ENCODE data around the gene SH3GLB1. TPM values are rescaled to one million over a fixed set of nuclear protein-coding genes. Genes with fewer than 3 reads are reported as not detected.
A peak's percentile ranks its signal among the peaks of the same experiment; 100 is the strongest.

Gene SH3GLB1
- total RNA-seq, 1 experiment from 2014 or later, result 42.4 TPM

DNA sequence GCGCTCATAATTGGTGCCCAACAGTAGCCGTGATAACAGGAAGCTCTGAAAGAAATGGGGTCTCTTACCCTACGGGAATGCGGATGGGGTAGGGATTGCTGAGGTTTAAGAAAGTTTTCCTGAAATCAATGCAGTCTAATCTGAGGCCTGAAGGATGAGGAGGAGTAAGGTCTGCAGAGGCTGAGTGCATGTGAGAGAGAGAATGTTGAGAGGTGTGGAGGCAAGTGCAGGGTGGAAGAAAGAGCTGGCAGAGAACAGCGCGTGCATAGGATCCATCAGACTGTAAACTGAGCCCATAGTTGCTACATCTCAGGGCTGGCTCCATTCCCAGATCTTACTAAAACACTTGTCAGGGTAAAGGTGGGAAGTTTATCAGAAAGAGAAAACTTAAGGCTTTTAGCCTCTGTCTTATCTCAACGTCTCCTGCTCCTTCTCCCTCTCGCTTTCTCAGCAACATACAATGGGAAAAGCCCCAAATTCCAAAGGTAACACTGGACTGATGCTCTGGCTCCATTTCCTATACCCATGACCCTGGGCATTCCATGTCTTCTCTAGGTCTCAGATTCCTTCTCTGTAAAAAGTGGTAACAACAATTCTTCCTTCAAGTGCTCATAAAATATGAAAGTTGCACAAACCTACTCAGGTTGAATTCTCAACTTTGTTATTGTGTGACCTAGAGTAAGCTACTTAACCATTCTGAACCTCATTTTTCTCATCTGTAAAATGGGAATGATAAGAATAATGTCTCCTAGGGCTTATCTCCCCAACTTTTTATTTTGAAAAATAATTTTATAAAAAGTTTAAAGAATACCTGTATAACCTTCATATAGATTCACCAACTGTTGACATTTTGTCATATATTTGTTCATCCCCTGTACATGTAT is 75.2 kb downstream of the SH3GLB1 start:
- Histone ChIP-seq H3K36me3 (ENCODE audit: control insufficient read depth in 1 of 2, insufficient read depth in 2 of 2, low read length in 2 of 2) (no peaks in the 10 kb centered on the region), H3K4me2 (ENCODE audit: low read length) (no peak overlapping the region), H3K79me2 (ENCODE audit: insufficient read depth, low read length) (no peaks in the 10 kb centered on the region), H2AFZ (ENCODE audit: low read depth, low read length, poor library complexity, severe bottlenecking) (no peak overlapping the region), H3K9me3 (ENCODE audit: control insufficient read depth in 1 of 2, insufficient read depth in 1 of 2, low read depth in 1 of 2, low read length in 2 of 2) (no peaks in the 10 kb centered on the region), H3K27ac (ENCODE audit: low read depth, low read length) (no peak overlapping the region), H4K20me1 (ENCODE audit: insufficient read depth) (no peaks in the 10 kb centered on the region), H3K4me3 (replicated peaks in 1 of 2; ENCODE audit: low read depth in 1 of 2, low read length in 2 of 2) (no peak overlapping the region), H3K27me3 (ENCODE audit: insufficient read depth, low read length) (no peaks in the 10 kb centered on the region), H3K9me2 (ENCODE audit: insufficient read depth) (no peaks in the 10 kb centered on the region), H3K4me1 (ENCODE audit: control insufficient read depth in 1 of 2, insufficient read depth in 2 of 2, low read length in 2 of 2) (peaks cover 10 to 17% of the 10 kb centered on the region in 2 experiments; a peak in 3 of 4 replicates), H3K9ac (ENCODE audit: low read length) (no peak overlapping the region)
- RAD21 ChIA-PET (ENCODE audit: low non-redundant PET in 1 of 2, low total read pairs in 2 of 2, uncharacterized antibody in 2 of 2, unreplicated experiment in 2 of 2), result no interaction called here
- CTCF ChIA-PET, result interaction anchor here (0.7 to 2.0 kb wide), 3 partner anchors 26 to 1079 kb away, joined by 5 to 7 read pairs (median 6); no protein-coding TSS in a partner anchor
- DNase-seq (ENCODE audit: low read depth, low spot score), result no peak
- TF ChIP-seq CBX3 (IDR thresholded peaks at IDR 0.05; ENCODE audit: low read depth), result no peak
- no peak for TF ChIP-seq POLR2AphosphoS5 (IDR thresholded peaks at IDR 0.05; ENCODE audit: low read depth, low read length)
- TF ChIP-seq, protein P1, sequence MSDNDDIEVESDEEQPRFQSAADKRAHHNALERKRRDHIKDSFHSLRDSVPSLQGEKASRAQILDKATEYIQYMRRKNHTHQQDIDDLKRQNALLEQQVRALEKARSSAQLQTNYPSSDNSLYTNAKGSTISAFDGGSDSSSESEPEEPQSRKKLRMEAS (IDR thresholded peaks at IDR 0.05), result no peak
- TF ChIP-seq POLR2A (IDR thresholded peaks at IDR 0.05; ENCODE audit: borderline replicate concordance, extremely low read depth, insufficient read depth, insufficient read length), result no peak
- no peak for TF ChIP-seq TCF7L2 (IDR thresholded peaks at IDR 0.05; ENCODE audit: borderline replicate concordance, extremely low read depth, insufficient read depth, insufficient read length)
- no peak for TF ChIP-seq JUND (IDR thresholded peaks at IDR 0.05)
- 0 out of 2 replicates have a peak, but pooled peaks have one; percentile 24 for TF ChIP-seq CEBPB (IDR thresholded peaks at IDR 0.05; ENCODE audit: low read depth)
- TF ChIP-seq, protein P2, sequence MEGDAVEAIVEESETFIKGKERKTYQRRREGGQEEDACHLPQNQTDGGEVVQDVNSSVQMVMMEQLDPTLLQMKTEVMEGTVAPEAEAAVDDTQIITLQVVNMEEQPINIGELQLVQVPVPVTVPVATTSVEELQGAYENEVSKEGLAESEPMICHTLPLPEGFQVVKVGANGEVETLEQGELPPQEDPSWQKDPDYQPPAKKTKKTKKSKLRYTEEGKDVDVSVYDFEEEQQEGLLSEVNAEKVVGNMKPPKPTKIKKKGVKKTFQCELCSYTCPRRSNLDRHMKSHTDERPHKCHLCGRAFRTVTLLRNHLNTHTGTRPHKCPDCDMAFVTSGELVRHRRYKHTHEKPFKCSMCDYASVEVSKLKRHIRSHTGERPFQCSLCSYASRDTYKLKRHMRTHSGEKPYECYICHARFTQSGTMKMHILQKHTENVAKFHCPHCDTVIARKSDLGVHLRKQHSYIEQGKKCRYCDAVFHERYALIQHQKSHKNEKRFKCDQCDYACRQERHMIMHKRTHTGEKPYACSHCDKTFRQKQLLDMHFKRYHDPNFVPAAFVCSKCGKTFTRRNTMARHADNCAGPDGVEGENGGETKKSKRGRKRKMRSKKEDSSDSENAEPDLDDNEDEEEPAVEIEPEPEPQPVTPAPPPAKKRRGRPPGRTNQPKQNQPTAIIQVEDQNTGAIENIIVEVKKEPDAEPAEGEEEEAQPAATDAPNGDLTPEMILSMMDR (IDR thresholded peaks at IDR 0.05 in 2 of 3, conservative IDR thresholded peaks at IDR 0.05 in 1 of 3; ENCODE audit: borderline replicate concordance in 1 of 3, insufficient read depth in 1 of 3, low read depth in 2 of 3, low read length in 2 of 3), result no peak
- BruUV-seq (replicated peaks), result no TSS peak
- ATAC-seq, result no peak
- intact Hi-C loops (cut with micrococcal nuclease), result loop anchor here (2.0 kb wide), 1 partner anchor 305 kb away; no protein-coding TSS in a partner anchor
- POLR2A ChIA-PET, result no interaction called here
